Lower lobe of right lung (tissue), 2 donors: Measurements from ENCODE around the gene ALDH1B1. TPM values are rescaled to one million over a fixed set of nuclear protein-coding genes. Genes with fewer than 3 reads are reported as not detected.

Source experiments
- ATAC-seq, 2 donors: fragments of 200-7000 bp; cut with Tn5 transposase; one replicate each; pipeline ENCODE4 v1.9.1; 2020 to 2022; ENCODE audit warnings: mild to moderate bottlenecking in 2 of 2, moderate library complexity in 2 of 2
- DNase-seq: peaks from one replicate; pipeline ENCODE4 v3.0.0-alpha.2; 2020
- H3K27ac ChIP-seq: fragments of 200-600 bp; one replicate; pipeline ENCODE4 v1.8.0; 2022
- H3K27me3 ChIP-seq: fragments of 200-600 bp; one replicate; pipeline ENCODE4 v1.8.0; 2022; ENCODE audit warnings: low read depth
- H3K36me3 ChIP-seq: fragments of 200-600 bp; one replicate; pipeline ENCODE4 v1.8.0; 2022; ENCODE audit warnings: mild to moderate bottlenecking
- H3K4me1 ChIP-seq: fragments of 200-600 bp; one replicate; pipeline ENCODE4 v1.8.0; 2022
- H3K4me3 ChIP-seq: fragments of 200-600 bp; one replicate; pipeline ENCODE4 v1.8.0; 2022; ENCODE audit warnings: mild to moderate bottlenecking
- H3K9me3 ChIP-seq: fragments of 200-600 bp; one replicate; pipeline ENCODE4 v1.8.0; 2022
- intact Hi-C: fragments of 100-400 bp; cut with DNase I; formaldehyde crosslinking; loops from one replicate; pipeline ENCODE4 v1.11.0; 2022
- total RNA-seq: library from RNA; stranded (reverse); fragmentation: NEBNext Ultra II Directional; extraction: Animal tissue kit (Norgen Biotek cat#: 25700); gene quantifications from one replicate; pipeline ENCODE4 v1.2.1, GENCODE V29; 2021
- TF ChIP-seq, protein P1 (sequence below): fragments of 200-600 bp; IDR thresholded peaks from one replicate; pipeline ENCODE4 v1.8.0; 2022; ENCODE audit warnings: antibody characterized with exemption, mild to moderate bottlenecking
- donor health status: DM: no; HTN: yes; CAD: no; lungs with severe emphysema.

Gene ALDH1B1
- total RNA-seq, 1 donor from 2014 or later: 10.8 TPM

DNA sequence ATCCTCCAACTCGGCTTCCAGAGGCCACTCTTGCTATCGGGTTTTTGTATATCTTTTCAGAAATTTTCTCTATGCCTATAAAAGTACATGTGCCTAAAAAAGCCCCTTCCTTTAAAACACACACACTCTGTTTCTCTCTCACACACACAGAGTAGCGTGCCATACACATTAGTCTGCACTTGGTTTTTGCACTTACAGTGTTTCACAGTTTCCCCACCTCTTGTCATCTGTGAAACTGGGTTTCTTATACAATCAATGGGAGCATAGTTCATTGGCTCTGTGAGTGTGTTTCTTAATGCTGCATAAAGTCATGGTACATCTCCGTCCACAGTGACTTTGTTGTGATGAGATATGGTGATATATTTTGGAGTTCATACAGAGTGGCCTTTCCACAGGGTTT is 32.4 kb downstream of the ALDH1B1 start:
- Histone ChIP-seq H3K27me3 (peaks cover 46% of the 10 kb centered on the region), H3K4me1 (peaks cover 3% of the 10 kb centered on the region), H3K4me3 (no peak overlapping the region), H3K9me3 (no peaks in the 10 kb centered on the region), H3K27ac (no peak overlapping the region), H3K36me3 (no peaks in the 10 kb centered on the region)
- intact Hi-C loops: no loop called here
- TF ChIP-seq, protein P1, sequence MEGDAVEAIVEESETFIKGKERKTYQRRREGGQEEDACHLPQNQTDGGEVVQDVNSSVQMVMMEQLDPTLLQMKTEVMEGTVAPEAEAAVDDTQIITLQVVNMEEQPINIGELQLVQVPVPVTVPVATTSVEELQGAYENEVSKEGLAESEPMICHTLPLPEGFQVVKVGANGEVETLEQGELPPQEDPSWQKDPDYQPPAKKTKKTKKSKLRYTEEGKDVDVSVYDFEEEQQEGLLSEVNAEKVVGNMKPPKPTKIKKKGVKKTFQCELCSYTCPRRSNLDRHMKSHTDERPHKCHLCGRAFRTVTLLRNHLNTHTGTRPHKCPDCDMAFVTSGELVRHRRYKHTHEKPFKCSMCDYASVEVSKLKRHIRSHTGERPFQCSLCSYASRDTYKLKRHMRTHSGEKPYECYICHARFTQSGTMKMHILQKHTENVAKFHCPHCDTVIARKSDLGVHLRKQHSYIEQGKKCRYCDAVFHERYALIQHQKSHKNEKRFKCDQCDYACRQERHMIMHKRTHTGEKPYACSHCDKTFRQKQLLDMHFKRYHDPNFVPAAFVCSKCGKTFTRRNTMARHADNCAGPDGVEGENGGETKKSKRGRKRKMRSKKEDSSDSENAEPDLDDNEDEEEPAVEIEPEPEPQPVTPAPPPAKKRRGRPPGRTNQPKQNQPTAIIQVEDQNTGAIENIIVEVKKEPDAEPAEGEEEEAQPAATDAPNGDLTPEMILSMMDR: no peak
- DNase-seq (no peak), ATAC-seq (no peak)

DNA sequence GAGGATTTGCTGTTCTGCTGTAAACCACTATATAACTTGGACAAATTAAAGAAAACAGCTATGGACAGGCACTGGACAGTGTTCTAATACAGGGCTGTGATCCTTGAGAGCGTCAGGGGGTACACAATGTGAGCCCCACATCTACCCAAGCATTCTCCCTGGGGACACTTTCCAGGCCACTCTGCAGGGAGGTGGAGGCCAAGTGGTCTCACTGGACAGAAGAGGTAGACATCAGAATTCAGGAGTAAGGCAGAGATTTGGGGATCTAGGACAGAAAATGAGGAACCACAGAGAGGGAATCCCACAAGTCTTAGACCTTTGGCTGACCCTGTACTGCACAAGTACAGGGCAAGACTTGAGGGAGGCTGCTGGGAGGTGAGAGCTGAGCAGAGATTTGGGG is 35.6 kb downstream of the ALDH1B1 start:
- TF ChIP-seq, protein P1: no peak
- no peak for ATAC-seq
- H3K9me3 ChIP-seq: no peaks in the 10 kb centered on the region
- no peaks in the 10 kb centered on the region for H3K36me3 ChIP-seq
- DNase-seq: no peak
- peaks cover 3% of the 10 kb centered on the region for H3K4me1 ChIP-seq
- intact Hi-C loops: no loop called here
- no peak overlapping the region for H3K4me3 ChIP-seq
- H3K27me3 ChIP-seq: peaks cover 34% of the 10 kb centered on the region
- no peak overlapping the region for H3K27ac ChIP-seq

DNA sequence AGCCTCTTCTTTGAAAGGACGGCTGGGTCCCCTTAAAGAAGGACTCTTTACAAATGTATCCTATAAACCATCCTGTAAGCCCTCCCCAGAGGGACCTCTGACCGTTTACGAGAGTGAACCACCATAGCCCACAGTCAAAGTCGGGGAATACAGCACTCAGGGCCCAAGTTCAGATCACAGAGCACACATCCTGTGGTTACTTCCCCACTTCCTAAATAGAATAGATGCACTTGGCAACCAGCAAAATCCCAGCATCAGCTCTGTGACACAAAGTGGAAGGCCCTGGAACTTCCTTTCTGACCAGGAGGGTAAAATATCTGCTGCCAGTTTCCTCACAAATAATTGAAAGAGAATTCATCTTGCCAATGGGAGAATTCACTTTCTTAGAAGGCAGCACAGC is 38.6 kb downstream of the ALDH1B1 start:
- peaks cover 10% of the 10 kb centered on the region for H3K27me3 ChIP-seq
- H3K27ac ChIP-seq: no peak overlapping the region
- TF ChIP-seq, protein P1: no peak
- H3K4me3 ChIP-seq: no peak overlapping the region
- intact Hi-C loops: no loop called here
- ATAC-seq (no peak), DNase-seq (no peak)
- H3K36me3 ChIP-seq: no peaks in the 10 kb centered on the region
- no peaks in the 10 kb centered on the region for H3K4me1 ChIP-seq
- no peaks in the 10 kb centered on the region for H3K9me3 ChIP-seq

DNA sequence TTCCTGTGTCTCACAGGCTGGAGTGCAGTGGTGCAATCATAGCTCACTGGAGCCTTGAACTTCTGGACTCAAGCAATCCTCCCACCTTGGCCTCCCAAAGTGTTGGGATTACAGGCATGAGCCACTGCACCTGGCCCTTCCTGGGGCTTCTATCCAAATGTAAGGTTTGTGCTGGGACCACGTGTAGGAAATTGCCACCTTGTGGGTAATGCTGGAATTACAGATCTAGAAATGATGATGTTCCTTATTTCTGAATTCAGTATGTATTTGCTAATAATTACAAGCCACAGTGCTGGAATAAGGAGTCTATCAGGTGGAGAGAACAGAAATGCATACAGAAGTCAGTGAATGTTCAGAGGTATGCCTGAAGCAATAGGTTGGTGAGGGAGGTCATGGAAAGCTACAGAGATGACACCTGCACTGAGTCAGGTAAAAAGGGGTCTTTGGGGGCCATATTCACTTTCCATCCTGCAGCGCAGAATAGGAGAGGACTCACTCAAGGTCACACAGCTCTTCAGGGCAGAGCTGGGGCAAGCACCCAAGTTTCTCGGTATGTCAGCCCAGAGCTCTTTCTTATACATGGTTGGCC is 40.5 kb downstream of the ALDH1B1 start:
- Histone ChIP-seq H3K27ac (no peak overlapping the region), H3K4me3 (no peak overlapping the region), H3K9me3 (no peaks in the 10 kb centered on the region), H3K27me3 (peaks cover 9% of the 10 kb centered on the region), H3K4me1 (peaks cover 5% of the 10 kb centered on the region), H3K36me3 (no peaks in the 10 kb centered on the region)
- TF ChIP-seq, protein P1: peak; percentile 58
- DNase-seq (no peak), ATAC-seq (peak; percentile 19 to 51)
- intact Hi-C loops: no loop called here

DNA sequence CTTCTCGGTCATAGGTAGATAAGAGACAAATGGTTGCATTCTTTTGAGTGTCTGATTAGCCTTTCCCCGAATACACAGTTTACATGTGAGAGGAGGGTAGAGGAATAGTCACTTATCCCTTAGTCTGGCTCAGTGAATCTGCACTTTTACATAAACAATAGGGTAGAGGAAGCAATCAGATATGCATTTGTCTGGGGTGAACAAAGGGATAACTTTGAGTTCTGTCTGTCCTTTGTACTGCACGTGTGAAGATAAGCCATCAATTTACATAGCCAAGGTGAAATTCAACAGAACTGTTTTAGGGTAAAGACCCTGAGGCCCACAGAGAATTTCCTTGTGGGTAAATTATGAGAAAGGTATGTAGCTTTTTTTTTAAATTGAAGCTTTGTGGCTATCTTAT is 41.9 kb downstream of the ALDH1B1 start:
- no peak for ATAC-seq
- TF ChIP-seq, protein P1: no peak
- Histone ChIP-seq H3K4me1 (peaks cover 5% of the 10 kb centered on the region), H3K36me3 (no peaks in the 10 kb centered on the region), H3K4me3 (no peak overlapping the region), H3K27ac (no peak overlapping the region), H3K9me3 (no peaks in the 10 kb centered on the region), H3K27me3 (peaks cover 3% of the 10 kb centered on the region)
- intact Hi-C loops: no loop called here
- DNase-seq: no peak
